Measurements from ENCODE around the gene GHR. TPM values are rescaled to one million over a fixed set of nuclear protein-coding genes. Genes with fewer than 3 reads are reported as not detected.
A peak's percentile ranks its signal among the peaks of the same experiment; 100 is the strongest.

The GHR gene
- total RNA-seq, 2 donors from 2014 or later = 10.8 to 10.9 TPM

GRCh38 chr5:42631241-42631640 is 208.0 kb downstream of the GHR start:
- TF ChIP-seq CTCF (IDR thresholded peaks at IDR 0.05) = no peak
- no peaks in the 10 kb centered on the region for H3K36me3 ChIP-seq
- H3K9me3 ChIP-seq = no peaks in the 10 kb centered on the region
- no peak overlapping the region for H3K4me3 ChIP-seq
- DNase-seq (ENCODE audit: low spot score) = no peak
- H3K27ac ChIP-seq = no peak overlapping the region
- H3K27me3 ChIP-seq = no peaks in the 10 kb centered on the region
- H3K4me1 ChIP-seq = no peaks in the 10 kb centered on the region

- Histone ChIP-seq H3K4me1 (no peaks in the 10 kb centered on the region), H3K9me3 (no peaks in the 10 kb centered on the region), H3K27ac (no peak overlapping the region), H3K27me3 (no peaks in the 10 kb centered on the region), H3K4me3 (no peak overlapping the region), H3K36me3 (no peaks in the 10 kb centered on the region)
- no peak for TF ChIP-seq CTCF (IDR thresholded peaks at IDR 0.05)
- DNase-seq (ENCODE audit: low spot score) = no peak
Observed at GRCh38 chr5:42632354-42632900, 209.2 kb downstream of the GHR start.

- no peaks in the 10 kb centered on the region for H3K36me3 ChIP-seq
- TF ChIP-seq CTCF (IDR thresholded peaks at IDR 0.05) = no peak
- no peaks in the 10 kb centered on the region for H3K4me1 ChIP-seq
- DNase-seq (ENCODE audit: low spot score) = no peak
- no peak overlapping the region for H3K27ac ChIP-seq
- no peaks in the 10 kb centered on the region for H3K27me3 ChIP-seq
- H3K9me3 ChIP-seq = no peaks in the 10 kb centered on the region
- no peak overlapping the region for H3K4me3 ChIP-seq
Observed at GRCh38 chr5:42634575-42634974, 211.3 kb downstream of the GHR start.

- peak in 1 of 2 donors; percentile 27 for TF ChIP-seq CTCF (IDR thresholded peaks at IDR 0.05)
- no peaks in the 10 kb centered on the region for H3K4me1 ChIP-seq
- no peak overlapping the region for H3K27ac ChIP-seq
- H3K27me3 ChIP-seq = no peaks in the 10 kb centered on the region
- H3K4me3 ChIP-seq = no peak overlapping the region
- H3K9me3 ChIP-seq = no peaks in the 10 kb centered on the region
- H3K36me3 ChIP-seq = no peaks in the 10 kb centered on the region
- DNase-seq (ENCODE audit: low spot score) = no peak
Observed at GRCh38 chr5:42636425-42636824, 213.2 kb downstream of the GHR start.

GRCh38 chr5:42636946-42637345 is 213.7 kb downstream of the GHR start:
- H3K4me1 ChIP-seq = no peaks in the 10 kb centered on the region
- no peaks in the 10 kb centered on the region for H3K27me3 ChIP-seq
- no peak overlapping the region for H3K27ac ChIP-seq
- no peak for TF ChIP-seq CTCF (IDR thresholded peaks at IDR 0.05)
- H3K36me3 ChIP-seq = no peaks in the 10 kb centered on the region
- no peaks in the 10 kb centered on the region for H3K9me3 ChIP-seq
- H3K4me3 ChIP-seq = no peak overlapping the region
- DNase-seq (ENCODE audit: low spot score) = no peak

- TF ChIP-seq CTCF (IDR thresholded peaks at IDR 0.05) = no peak
- DNase-seq (ENCODE audit: low spot score) = no peak
- Histone ChIP-seq H3K4me1 (no peaks in the 10 kb centered on the region), H3K36me3 (no peaks in the 10 kb centered on the region), H3K9me3 (no peaks in the 10 kb centered on the region), H3K4me3 (no peak overlapping the region), H3K27ac (no peak overlapping the region), H3K27me3 (no peaks in the 10 kb centered on the region)
Observed at GRCh38 chr5:42638972-42639371, 215.7 kb downstream of the GHR start.
